SU-DHL-6 (cell line): ENCODE measurements around the gene TCEANC.

Source experiments
- H2AFZ ChIP-seq: fragments of 200-600 bp; sonication (generic); 2 replicates; pipeline ENCODE4 v1.6.1; 2014; ENCODE audit warnings: low read depth, mild to moderate bottlenecking, moderate library complexity, mixed read lengths, antibody characterized with exemption, low read length; ENCODE audit not compliant: severe bottlenecking
- H3F3A ChIP-seq: fragments of 200-600 bp; shearing (Covaris generic); 2 replicates; pipeline ENCODE4 v1.6.0; 2016; ENCODE audit warnings: antibody characterized with exemption, mild to moderate bottlenecking; ENCODE audit not compliant: insufficient read depth
- H3K27ac ChIP-seq: fragments of 200-600 bp; sonication (generic); 2 replicates; pipeline ENCODE4 v1.5.1; 2016; ENCODE audit warnings: low read depth, mild to moderate bottlenecking, low read length, moderate library complexity, mixed read lengths
- H3K27me3 ChIP-seq: fragments of 200-600 bp; sonication (generic), shearing (Covaris generic); 2 replicates; pipeline ENCODE4 v1.6.0; 2014; ENCODE audit warnings: mild to moderate bottlenecking, low read length
- H3K36me3 ChIP-seq: fragments of 200-600 bp; sonication (generic); 2 replicates; pipeline ENCODE4 v1.6.1; 2014; ENCODE audit warnings: mild to moderate bottlenecking, low read length, mixed read lengths
- H3K4me2 ChIP-seq: fragments of 300-600, 200-600 bp; shearing (Covaris generic), sonication (generic); 2 replicates; pipeline ENCODE4 v1.6.0; 2014; ENCODE audit warnings: low read length, low read depth, mild to moderate bottlenecking; ENCODE audit not compliant: poor library complexity, severe bottlenecking
- H3K4me3 ChIP-seq: fragments of 200-600 bp; sonication (generic); 2 replicates; pipeline ENCODE4 v1.5.1; 2014; ENCODE audit warnings: antibody characterized with exemption, low read length, mild to moderate bottlenecking, mixed read lengths; ENCODE audit not compliant: insufficient read depth, poor library complexity, severe bottlenecking
- H3K79me2 ChIP-seq: fragments of 200-600 bp; sonication (generic); 2 replicates; pipeline ENCODE4 v1.6.1; 2014; ENCODE audit warnings: mild to moderate bottlenecking, low read length, moderate library complexity; ENCODE audit not compliant: insufficient read depth
- H3K9ac ChIP-seq: fragments of 200-600 bp; sonication (generic); 2 replicates; pipeline ENCODE4 v1.7.0; 2014; ENCODE audit warnings: mild to moderate bottlenecking, low read length
- H3K9me2 ChIP-seq: fragments of 200-600 bp; sonication (generic); replicated peaks from 2 replicates; pipeline ENCODE4 v1.6.1; 2014; ENCODE audit warnings: low read length; ENCODE audit not compliant: insufficient read depth
- H3K9me3 ChIP-seq: fragments of 200-600 bp; sonication (generic); 2 replicates; pipeline ENCODE4 v1.6.1; 2014; ENCODE audit warnings: low read length, mixed read lengths; ENCODE audit not compliant: insufficient read depth
- H4K20me1 ChIP-seq: fragments of 200-600 bp; sonication (generic); 2 replicates; pipeline ENCODE4 v1.6.1; 2014; ENCODE audit warnings: low read depth, mild to moderate bottlenecking, antibody characterized with exemption, low read length, moderate library complexity, mixed read lengths
- EZH2phosphoT487 ChIP-seq: fragments of 200-600 bp; sonication (generic), shearing (Covaris generic); conservative IDR thresholded peaks from 2 replicates; pipeline ENCODE4 v1.6.1; 2018; ENCODE audit warnings: mild to moderate bottlenecking, antibody characterized with exemption, low read length, moderate library complexity, mixed read lengths
- TF ChIP-seq, protein P1 (sequence below): fragments of 200-600 bp; sonication (generic); IDR thresholded peaks from one replicate; pipeline ENCODE4 v1.5.1; 2017; ENCODE audit warnings: antibody characterized with exemption, mild to moderate bottlenecking, low read length, moderate library complexity; ENCODE audit not compliant: insufficient read depth, poor library complexity, severe bottlenecking

Gene TCEANC

DNA sequence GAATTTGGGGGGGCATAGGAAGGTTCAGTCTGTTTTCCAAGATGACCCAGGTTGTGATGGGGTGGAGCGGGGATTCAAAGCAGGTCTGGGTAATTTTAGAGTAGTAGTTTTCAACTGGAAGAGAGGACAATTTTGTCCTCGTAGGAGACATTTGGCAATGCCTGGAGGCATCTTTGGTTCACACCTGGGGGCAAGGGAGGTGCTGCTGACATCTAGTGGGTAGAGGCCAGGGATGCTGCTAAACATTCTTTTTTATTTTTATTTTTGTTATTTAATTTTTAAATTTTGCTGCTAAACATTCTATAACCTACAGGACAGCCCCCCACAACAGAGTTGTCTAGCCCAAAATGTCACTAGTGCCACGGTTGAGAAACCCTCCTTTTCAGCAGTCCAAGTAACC lies 37.9 kb downstream of the TCEANC start:
- no peaks in the 10 kb centered on the region for H4K20me1 ChIP-seq
- H3K9me2 ChIP-seq: no peaks in the 10 kb centered on the region
- no peak overlapping the region for H3K4me3 ChIP-seq
- no peak overlapping the region for H3K27ac ChIP-seq
- no peak overlapping the region for H2AFZ ChIP-seq
- H3F3A ChIP-seq: no peaks in the 10 kb centered on the region
- peak overlapping the region; percentile 82 for H3K4me2 ChIP-seq
- no peaks in the 10 kb centered on the region for H3K36me3 ChIP-seq
- TF ChIP-seq, protein P1, sequence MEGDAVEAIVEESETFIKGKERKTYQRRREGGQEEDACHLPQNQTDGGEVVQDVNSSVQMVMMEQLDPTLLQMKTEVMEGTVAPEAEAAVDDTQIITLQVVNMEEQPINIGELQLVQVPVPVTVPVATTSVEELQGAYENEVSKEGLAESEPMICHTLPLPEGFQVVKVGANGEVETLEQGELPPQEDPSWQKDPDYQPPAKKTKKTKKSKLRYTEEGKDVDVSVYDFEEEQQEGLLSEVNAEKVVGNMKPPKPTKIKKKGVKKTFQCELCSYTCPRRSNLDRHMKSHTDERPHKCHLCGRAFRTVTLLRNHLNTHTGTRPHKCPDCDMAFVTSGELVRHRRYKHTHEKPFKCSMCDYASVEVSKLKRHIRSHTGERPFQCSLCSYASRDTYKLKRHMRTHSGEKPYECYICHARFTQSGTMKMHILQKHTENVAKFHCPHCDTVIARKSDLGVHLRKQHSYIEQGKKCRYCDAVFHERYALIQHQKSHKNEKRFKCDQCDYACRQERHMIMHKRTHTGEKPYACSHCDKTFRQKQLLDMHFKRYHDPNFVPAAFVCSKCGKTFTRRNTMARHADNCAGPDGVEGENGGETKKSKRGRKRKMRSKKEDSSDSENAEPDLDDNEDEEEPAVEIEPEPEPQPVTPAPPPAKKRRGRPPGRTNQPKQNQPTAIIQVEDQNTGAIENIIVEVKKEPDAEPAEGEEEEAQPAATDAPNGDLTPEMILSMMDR: no peak
- no peak for TF ChIP-seq EZH2phosphoT487
- H3K79me2 ChIP-seq: no peaks in the 10 kb centered on the region
- no peaks in the 10 kb centered on the region for H3K27me3 ChIP-seq
- H3K9ac ChIP-seq: no peak overlapping the region
- no peaks in the 10 kb centered on the region for H3K9me3 ChIP-seq

DNA sequence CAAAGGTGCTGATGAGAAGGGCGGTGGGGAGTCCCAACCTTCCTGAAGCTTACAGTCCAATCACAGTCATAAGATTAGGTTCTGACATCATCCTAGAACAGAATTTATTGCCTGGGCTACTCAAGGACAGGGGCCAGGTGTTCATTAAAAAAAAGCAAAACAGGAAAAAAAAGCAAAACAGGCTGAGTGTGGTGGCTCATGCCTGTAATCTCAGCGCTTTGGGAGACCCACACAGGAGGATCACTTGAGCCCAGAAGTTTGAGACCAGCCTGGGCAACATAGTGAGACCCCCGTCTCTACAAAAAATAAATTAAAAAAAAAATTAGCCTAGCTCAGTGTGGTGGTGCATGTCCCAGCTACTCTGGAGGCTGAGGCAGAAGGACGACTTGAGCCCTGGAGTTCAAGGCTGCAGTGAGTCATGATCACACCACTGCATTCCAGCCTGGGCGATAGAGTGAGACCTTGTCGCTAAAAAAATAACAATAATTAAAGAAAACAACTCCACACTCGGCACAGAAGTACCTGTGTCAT lies 39.0 kb downstream of the TCEANC start:
- no peak overlapping the region for H3K27ac ChIP-seq
- H2AFZ ChIP-seq: no peak overlapping the region
- H4K20me1 ChIP-seq: no peaks in the 10 kb centered on the region
- H3K4me3 ChIP-seq: no peak overlapping the region
- H3K9ac ChIP-seq: no peak overlapping the region
- no peaks in the 10 kb centered on the region for H3K27me3 ChIP-seq
- TF ChIP-seq EZH2phosphoT487: no peak
- TF ChIP-seq, protein P1: no peak
- H3K9me2 ChIP-seq: no peaks in the 10 kb centered on the region
- no peaks in the 10 kb centered on the region for H3K79me2 ChIP-seq
- H3K36me3 ChIP-seq: no peaks in the 10 kb centered on the region
- no peaks in the 10 kb centered on the region for H3F3A ChIP-seq
- H3K4me2 ChIP-seq: no peak overlapping the region
- no peaks in the 10 kb centered on the region for H3K9me3 ChIP-seq

DNA sequence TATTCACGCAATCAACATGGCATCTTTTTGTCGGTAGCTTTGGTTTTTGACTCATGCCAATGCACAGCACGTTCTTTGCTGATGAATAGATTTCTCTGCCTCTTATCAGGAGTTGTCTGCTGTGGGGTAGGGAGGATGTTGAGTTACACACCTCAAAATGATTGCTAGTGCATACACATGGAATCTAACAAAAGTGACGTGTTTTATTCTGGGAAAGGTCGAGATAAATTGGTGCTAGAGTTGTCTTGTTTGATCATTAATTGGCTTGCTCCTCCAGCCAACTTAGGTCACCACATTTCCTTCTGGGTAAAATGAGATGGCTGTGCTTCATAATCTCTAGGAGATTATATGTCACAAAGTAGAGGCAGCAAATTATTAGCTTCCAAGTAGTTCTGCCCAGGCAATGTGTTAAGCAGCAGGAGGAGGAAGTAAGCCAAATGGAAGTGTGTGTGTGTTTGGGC lies 39.9 kb downstream of the TCEANC start:
- no peak overlapping the region for H2AFZ ChIP-seq
- no peak overlapping the region for H3K4me2 ChIP-seq
- TF ChIP-seq, protein P1: no peak
- TF ChIP-seq EZH2phosphoT487: no peak
- H3K4me3 ChIP-seq: no peak overlapping the region
- no peaks in the 10 kb centered on the region for H3K36me3 ChIP-seq
- no peaks in the 10 kb centered on the region for H4K20me1 ChIP-seq
- no peak overlapping the region for H3K27ac ChIP-seq
- H3F3A ChIP-seq: no peaks in the 10 kb centered on the region
- H3K9me3 ChIP-seq: no peaks in the 10 kb centered on the region
- H3K9me2 ChIP-seq: no peaks in the 10 kb centered on the region
- H3K79me2 ChIP-seq: no peaks in the 10 kb centered on the region
- H3K9ac ChIP-seq: no peak overlapping the region
- no peaks in the 10 kb centered on the region for H3K27me3 ChIP-seq
